HG03342 (cell line): Measurements from ENCODE around the gene CCNDBP1.
"Not testable (repeated sequence)": the region's sequence is repeated elsewhere in the genome, so short reads cannot be mapped to it uniquely, and the experiment has no call there.

Experiments used
- ATAC-seq: cut with Tn5 transposase; IDR thresholded peaks from one replicate; pipeline ENCODE4 v1.9.1; 2021; ENCODE audit warnings: mild to moderate bottlenecking, moderate library complexity; ENCODE audit not compliant: unreplicated experiment

Gene CCNDBP1

GRCh38 chr15:43190178-43190577, 5.0 kb downstream of the CCNDBP1 start:
- ATAC-seq, result no peak

DNA sequence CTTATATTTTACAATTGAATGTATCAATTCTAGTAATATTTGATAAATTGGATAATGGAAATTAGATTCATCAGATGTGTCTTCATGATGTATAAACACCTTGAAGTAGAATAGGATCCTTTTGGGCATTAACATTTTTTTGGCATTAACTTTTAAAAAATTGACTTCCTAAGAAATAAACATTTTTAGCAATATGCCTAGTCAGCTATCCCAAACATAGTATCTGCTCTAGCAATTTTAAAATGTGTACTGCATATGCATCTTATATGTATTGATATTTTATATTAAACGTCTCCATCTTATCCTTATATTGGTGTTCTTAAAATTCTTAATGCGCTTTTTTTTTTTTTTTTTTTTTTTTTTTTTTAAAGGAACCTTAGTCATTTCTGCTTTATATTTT, 8.5 kb downstream of the CCNDBP1 start:
- no peak for ATAC-seq

DNA sequence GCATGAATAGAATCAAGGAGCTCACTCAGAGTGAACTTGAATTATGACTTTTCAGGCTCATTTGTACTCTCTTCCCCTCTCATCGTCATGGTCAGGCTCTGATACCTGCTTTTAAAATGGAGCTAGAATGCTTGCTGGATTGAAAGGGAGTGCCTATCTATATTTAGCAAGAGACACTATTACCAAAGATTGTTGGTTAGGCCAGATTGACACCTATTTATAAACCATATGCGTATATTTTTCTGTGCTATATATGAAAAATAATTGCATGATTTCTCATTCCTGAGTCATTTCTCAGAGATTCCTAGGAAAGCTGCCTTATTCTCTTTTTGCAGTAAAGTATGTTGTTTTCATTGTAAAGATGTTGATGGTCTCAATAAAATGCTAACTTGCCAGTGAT, 9.6 kb downstream of the CCNDBP1 start:
- ATAC-seq, result no peak

GRCh38 chr15:43196760-43197548, 11.8 kb downstream of the CCNDBP1 start:
- no peak for ATAC-seq

DNA sequence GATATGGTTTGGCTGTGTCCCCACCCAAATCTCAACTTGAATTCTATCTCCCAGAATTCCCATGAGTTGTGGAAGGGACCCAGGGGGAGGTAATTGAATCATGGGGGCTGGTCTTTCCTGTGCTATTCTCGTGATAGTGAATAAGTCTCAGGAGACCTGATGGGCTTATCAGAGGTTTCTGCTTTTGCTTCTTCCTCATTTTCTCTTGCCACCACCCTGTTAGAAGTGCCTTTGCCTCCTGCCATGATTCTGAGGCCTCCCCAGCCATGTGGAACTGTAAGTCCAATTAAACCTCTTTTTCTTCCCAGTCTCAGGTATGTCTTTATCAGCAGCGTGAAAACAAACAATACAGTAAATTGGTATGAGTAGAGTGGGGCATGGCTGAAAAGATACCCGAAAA, 12.6 kb downstream of the CCNDBP1 start:
- ATAC-seq, result not testable (repeated sequence)

- ATAC-seq, result not testable (repeated sequence)
Measured at GRCh38 chr15:43198556-43198955, 13.4 kb downstream of the CCNDBP1 start.

DNA sequence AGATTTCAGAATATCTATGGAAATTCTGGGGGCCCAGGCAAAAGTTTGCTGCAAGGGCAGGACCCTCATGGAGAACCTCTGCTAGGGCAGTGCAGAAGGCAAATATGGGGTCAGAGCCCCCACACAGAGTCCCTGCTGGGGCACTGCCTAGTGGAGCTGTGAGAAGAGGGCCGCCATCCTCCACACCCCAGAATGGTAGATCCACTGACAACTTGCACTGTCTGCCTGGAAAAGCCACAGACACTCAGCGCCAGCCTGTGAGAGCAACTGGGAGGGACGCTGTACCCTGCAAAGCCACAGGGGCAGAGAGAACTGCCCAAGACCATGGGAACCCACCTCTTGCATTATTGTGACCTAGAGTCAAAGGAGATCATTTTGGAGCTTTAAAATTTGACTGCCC, 13.8 kb downstream of the CCNDBP1 start:
- no peak for ATAC-seq

- ATAC-seq, result no peak
Measured at GRCh38 chr15:43199945-43200488, 14.8 kb downstream of the CCNDBP1 start.

GRCh38 chr15:43204016-43204901, 19.1 kb downstream of the CCNDBP1 start:
- no peak for ATAC-seq

DNA sequence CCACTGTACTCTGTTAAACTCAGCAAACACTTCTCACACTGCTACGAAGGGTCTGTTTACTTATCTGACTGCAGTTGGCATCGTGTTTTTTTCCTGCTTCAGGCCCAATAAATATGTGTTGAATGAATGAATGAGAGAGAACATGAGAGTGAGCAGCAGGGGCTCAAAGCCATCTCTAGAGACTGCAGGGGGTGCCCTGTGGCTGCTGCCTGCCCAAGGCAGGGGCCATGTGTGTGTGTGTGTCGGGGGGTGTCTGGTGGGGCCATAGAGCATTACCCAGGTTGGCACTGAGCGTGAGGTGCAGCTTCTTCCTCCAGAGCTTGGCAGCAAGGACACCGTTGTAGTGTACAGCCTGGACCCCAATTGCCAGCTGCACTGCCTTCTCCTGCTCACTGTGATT, 20.9 kb downstream of the CCNDBP1 start:
- no peak for ATAC-seq

DNA sequence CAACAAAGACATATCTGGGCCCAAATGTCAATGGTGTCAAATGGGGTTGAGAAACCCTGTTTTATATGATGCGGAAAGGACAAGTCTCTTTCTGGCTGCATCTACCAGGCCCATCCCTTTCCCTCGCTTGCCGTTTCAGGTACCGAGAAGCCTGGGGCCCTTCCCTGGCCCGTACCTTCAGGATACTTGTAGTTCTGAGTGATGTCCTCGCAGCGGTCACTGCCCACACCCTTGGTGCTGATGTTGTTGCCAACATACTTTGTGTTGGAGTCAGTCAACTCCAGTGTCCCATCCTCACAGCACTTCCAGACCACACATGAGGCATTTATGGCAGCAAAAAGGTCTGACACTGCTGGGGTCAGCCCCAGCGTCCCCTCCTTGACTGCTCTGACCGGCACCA, 21.8 kb downstream of the CCNDBP1 start:
- no peak for ATAC-seq

DNA sequence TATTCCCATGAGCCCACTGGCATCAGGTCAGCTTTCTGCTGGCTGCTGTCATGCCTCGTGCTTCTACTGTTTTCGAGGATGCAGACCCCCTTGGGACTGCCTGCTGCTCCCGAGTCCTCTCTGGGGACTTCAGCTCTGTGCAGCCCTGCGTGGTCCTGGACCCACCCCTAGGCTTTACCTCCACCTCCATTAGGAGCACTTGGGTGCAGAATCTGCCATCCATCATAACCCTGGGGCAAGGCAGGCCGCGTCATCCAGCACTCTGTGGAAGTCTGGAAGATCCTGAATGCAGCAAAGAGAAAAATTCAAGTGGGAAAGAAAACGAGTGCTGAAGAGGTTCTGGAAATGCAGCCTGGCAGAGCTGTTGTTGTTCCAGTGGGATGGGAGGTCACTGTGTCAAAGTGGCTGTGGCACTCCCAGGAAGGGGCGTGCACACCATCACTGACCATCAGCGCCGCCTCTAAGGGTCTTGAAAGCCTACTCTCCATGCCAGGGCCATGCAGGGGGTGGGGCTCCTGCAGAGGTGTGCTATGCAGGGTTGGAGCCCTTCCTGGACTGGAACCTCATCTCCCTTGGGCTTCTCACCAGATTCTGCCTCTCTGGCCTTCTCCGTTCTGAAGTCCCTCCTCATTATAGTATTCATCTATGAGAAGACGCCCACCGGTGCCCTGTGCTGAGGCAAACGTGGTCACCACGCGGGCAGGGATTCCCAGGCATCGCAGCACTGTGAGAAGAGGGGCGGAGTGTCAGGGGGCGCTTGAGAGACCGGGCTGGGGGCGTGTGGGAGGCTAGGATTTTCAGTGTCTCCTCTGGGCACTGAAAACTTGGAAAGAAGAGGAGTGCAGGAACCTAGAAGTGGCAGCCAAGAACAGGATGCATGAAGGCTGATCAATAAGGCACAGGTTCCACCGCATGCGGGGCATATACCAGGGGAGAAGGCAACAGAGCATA, 23.1 kb downstream of the CCNDBP1 start:
- ATAC-seq, result no peak

DNA sequence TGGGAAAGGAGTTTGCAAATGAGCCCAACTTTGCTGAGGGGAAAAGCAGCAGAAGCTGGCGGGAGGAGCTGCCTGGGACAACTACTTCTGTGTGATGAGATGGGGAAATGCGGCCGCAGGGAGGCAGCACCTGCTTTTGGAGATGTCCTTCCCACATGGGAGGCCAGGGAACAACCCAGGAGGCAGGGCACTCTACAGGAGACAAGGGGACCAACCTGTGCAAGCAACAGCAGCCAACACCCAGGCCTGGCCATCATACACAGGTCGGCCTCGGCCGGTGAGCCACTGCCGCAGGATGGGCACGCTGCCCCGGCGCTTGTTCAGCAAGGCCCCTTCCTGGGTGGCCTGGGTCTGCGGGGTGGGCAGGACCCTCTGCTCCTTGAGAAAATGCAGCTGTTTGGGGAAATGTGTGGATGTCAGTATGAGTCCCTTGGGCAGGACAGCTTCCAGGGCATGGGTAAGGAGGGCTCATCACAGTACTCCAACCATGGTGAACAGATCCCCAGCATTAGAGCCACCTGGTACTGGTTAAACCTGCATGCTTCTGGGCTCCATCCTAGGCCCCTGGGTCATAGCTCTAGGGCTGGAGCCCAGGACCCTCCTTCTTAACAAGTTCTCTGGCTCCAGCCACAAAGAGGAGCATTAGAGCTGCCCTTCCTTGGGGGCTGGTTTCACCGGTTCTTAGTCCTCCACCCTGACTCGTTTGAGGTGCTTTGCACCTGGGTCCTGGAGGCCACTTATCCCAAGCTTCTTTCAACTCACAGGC, 24.0 kb downstream of the CCNDBP1 start:
- no peak for ATAC-seq

DNA sequence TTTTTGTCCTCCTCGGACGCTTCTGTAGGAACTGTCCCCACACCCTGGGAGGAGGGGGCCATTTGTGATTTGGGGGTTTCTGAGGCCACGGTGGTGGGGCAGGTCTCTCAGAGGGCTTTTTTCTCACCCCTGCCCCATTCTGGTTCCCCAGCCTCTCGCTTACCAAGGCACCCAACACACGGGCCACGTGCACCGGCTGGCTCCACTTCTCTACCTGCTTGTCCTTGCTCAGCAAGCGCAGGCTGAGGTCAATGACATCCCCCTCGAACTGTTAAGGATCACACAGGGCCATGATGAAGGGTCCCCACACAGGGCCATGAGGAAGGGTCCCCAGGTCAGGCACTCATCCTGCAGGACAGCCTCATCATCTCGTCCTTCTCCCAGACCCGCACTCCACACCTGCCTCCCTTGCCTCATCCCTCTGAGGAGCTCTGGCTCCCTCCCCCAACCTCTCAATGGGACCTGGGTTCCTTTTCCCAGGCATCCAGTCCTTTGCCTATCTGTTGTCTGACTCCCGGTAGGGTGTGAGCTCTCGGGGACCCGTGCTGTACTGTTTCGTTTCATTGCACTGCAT, 25.1 kb downstream of the CCNDBP1 start:
- no peak for ATAC-seq

DNA sequence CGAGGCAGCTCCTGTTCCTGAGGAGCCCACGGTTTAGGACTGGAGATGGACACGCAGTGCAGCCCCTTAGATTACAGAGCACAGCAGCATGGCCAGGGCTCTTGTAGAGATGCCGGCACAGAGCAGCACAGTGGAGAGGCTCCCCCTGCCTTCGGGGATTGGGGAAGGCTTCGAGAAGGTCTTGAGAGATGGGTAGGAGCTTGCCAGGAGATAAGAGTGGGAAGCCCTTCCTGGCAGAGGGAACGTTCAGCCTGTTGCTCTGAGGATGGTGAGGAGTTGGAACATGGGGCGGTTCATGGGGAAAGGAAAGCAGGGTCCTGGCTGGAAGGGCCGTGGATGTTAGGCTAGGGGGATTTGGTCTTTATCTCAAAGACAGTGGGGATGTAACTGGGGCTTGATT, 25.6 kb downstream of the CCNDBP1 start:
- ATAC-seq, result no peak

- ATAC-seq, result no peak
Measured at GRCh38 chr15:43211224-43211735, 26.1 kb downstream of the CCNDBP1 start.

- ATAC-seq, result no peak
Measured at GRCh38 chr15:43212299-43212698, 27.1 kb downstream of the CCNDBP1 start.

- no peak for ATAC-seq
Measured at GRCh38 chr15:43212951-43213350, 27.7 kb downstream of the CCNDBP1 start.

- ATAC-seq, result no peak
Measured at GRCh38 chr15:43213466-43213865, 28.3 kb downstream of the CCNDBP1 start.
